Stimulated activated CD4-positive, alpha-beta T cell treated with anti-CD3 and anti-CD28 coated beads, Interleukin-1b, Interleukin-23, amount 100 ng/mL, for 4 hours (primary cell): ENCODE results near the gene ARHGEF7.
A peak's percentile ranks its signal among the peaks of the same experiment; 100 is the strongest.
"Not testable (repeated sequence)": the region's sequence is repeated elsewhere in the genome, so short reads cannot be mapped to it uniquely, and the experiment has no call there.

Experiments used
- DNase-seq, 2 donors: peaks; one replicate each; pipeline ENCODE4 v3.0.0-alpha.2; 2020; ENCODE audit warnings: low read depth in 2 of 2

ARHGEF7 gene

GRCh38 chr13:111168107-111168506 lies 53.0 kb downstream of the ARHGEF7 start:
- no peak for DNase-seq

- DNase-seq = no peak
Measured at GRCh38 chr13:111171112-111171511, 56.0 kb downstream of the ARHGEF7 start.

GRCh38 chr13:111171629-111172028 lies 56.5 kb downstream of the ARHGEF7 start:
- DNase-seq = no peak

- DNase-seq = no peak
Measured at GRCh38 chr13:111174377-111175114, 59.4 kb downstream of the ARHGEF7 start.

GRCh38 chr13:111175372-111175771 lies 60.3 kb downstream of the ARHGEF7 start:
- no peak for DNase-seq

- no peak for DNase-seq
Measured at GRCh38 chr13:111175935-111176334, 60.8 kb downstream of the ARHGEF7 start.

- no peak for DNase-seq
Measured at GRCh38 chr13:111176421-111176820, 61.3 kb downstream of the ARHGEF7 start.

- no peak for DNase-seq
Measured at GRCh38 chr13:111177081-111177711, 62.1 kb downstream of the ARHGEF7 start.

- no peak for DNase-seq
Measured at GRCh38 chr13:111177921-111178320, 62.8 kb downstream of the ARHGEF7 start.

GRCh38 chr13:111178402-111178801 lies 63.3 kb downstream of the ARHGEF7 start:
- DNase-seq = no peak

GRCh38 chr13:111179908-111180760 lies 65.0 kb downstream of the ARHGEF7 start:
- no peak for DNase-seq

- DNase-seq = no peak
Measured at GRCh38 chr13:111181977-111182376, 66.9 kb downstream of the ARHGEF7 start.

GRCh38 chr13:111183087-111183645 lies 68.1 kb downstream of the ARHGEF7 start:
- DNase-seq = no peak

- no peak for DNase-seq
Measured at GRCh38 chr13:111183959-111184358, 68.8 kb downstream of the ARHGEF7 start.

- no peak for DNase-seq
Measured at GRCh38 chr13:111184458-111185401, 69.6 kb downstream of the ARHGEF7 start.

GRCh38 chr13:111186305-111186935 lies 71.3 kb downstream of the ARHGEF7 start:
- DNase-seq = no peak

- DNase-seq = no peak
Measured at GRCh38 chr13:111187960-111188541, 72.9 kb downstream of the ARHGEF7 start.

GRCh38 chr13:111189064-111189505 lies 74.0 kb downstream of the ARHGEF7 start:
- DNase-seq = peak in 1 of 2 donors; percentile 34

- not testable (repeated sequence) for DNase-seq
Measured at GRCh38 chr13:111189516-111189915, 74.4 kb downstream of the ARHGEF7 start.

- DNase-seq = not testable (repeated sequence)
Measured at GRCh38 chr13:111193223-111193622, 78.1 kb downstream of the ARHGEF7 start.
